HEK293 (cell line): ENCODE results near the gene ZSCAN12.

Experiments used
- AEBP2 ChIP-seq: fragments of 450-650 bp; formaldehyde crosslinking; IDR thresholded peaks from 2 replicates; pipeline ENCODE4 v1.5.1; 2016; ENCODE audit warnings: missing biosample characterization, missing genetic modification characterization, borderline replicate concordance
- CTCF ChIP-seq: fragments of 450-650 bp; formaldehyde crosslinking; IDR thresholded peaks from 2 replicates; pipeline ENCODE4 v1.5.1; 2016; ENCODE audit warnings: missing biosample characterization, missing genetic modification characterization
- MEIS1 ChIP-seq: sonication (generic); formaldehyde crosslinking; IDR thresholded peaks from 2 replicates; pipeline ENCODE4 v1.8.1; 2022; ENCODE audit warnings: missing genetic modification reagents, mild to moderate bottlenecking, borderline replicate concordance
- REPIN1 ChIP-seq: fragments of 450-650 bp; formaldehyde crosslinking; IDR thresholded peaks from 2 replicates; pipeline ENCODE4 v1.5.1; 2017; ENCODE audit warnings: missing biosample characterization, missing genetic modification characterization, low read depth
- YY1 ChIP-seq: fragments of 450-650 bp; formaldehyde crosslinking; IDR thresholded peaks from 2 replicates; pipeline ENCODE4 v1.5.1; 2018; ENCODE audit warnings: missing biosample characterization, missing genetic modification characterization
- ZNF10 ChIP-seq: fragments of 450-650 bp; formaldehyde crosslinking; IDR thresholded peaks from 2 replicates; pipeline ENCODE4 v1.5.1; 2017; ENCODE audit warnings: missing biosample characterization, missing genetic modification characterization
- ZNF112 ChIP-seq: fragments of 450-650 bp; formaldehyde crosslinking; IDR thresholded peaks from 2 replicates; pipeline ENCODE4 v1.5.0; 2017; ENCODE audit warnings: missing biosample characterization, missing genetic modification characterization
- ZNF169 ChIP-seq: fragments of 450-650 bp; formaldehyde crosslinking; IDR thresholded peaks from 2 replicates; pipeline ENCODE4 v1.5.1; 2016; ENCODE audit warnings: missing biosample characterization, missing genetic modification characterization
- ZNF341 ChIP-seq: fragments of 450-650 bp; formaldehyde crosslinking; IDR thresholded peaks from 2 replicates; pipeline ENCODE4; 2016; ENCODE audit warnings: low read depth, missing biosample characterization, missing genetic modification characterization
- ZNF354C ChIP-seq: fragments of 450-650 bp; formaldehyde crosslinking; IDR thresholded peaks from 2 replicates; pipeline ENCODE4 v1.5.1; 2016; ENCODE audit warnings: missing biosample characterization, missing genetic modification characterization, low read depth, borderline replicate concordance
- ZNF76 ChIP-seq: fragments of 450-650 bp; formaldehyde crosslinking; IDR thresholded peaks from 2 replicates; pipeline ENCODE4; 2016; ENCODE audit warnings: low read depth, missing biosample characterization, missing genetic modification characterization, borderline replicate concordance
- ZNF768 ChIP-seq: fragments of 450-650 bp; formaldehyde crosslinking; IDR thresholded peaks from 2 replicates; pipeline ENCODE4 v1.5.1; 2018; ENCODE audit warnings: missing biosample characterization, mild to moderate bottlenecking, missing genetic modification characterization

- TF ChIP-seq CTCF (tag by site-specific recombination), result no peak
- no peak for TF ChIP-seq MEIS1 (CRISPR knock-in tag)
- no peak for TF ChIP-seq ZNF169
- no peak for TF ChIP-seq ZNF768
- TF ChIP-seq ZNF76, result no peak
- TF ChIP-seq ZNF354C (tag by site-specific recombination), result no peak
- TF ChIP-seq ZNF10, result no peak
- TF ChIP-seq REPIN1 (tag by site-specific recombination), result no peak
- TF ChIP-seq YY1 (tag by site-specific recombination), result no peak
- no peak for TF ChIP-seq ZNF112 (tag by site-specific recombination)
- no peak for TF ChIP-seq AEBP2 (tag by site-specific recombination)
- no peak for TF ChIP-seq ZNF341 (tag by site-specific recombination)
Observed at GRCh38 chr6:28377879-28378278, 21.7 kb downstream of the ZSCAN12 start.
